Neural progenitor cell (in vitro differentiated cells): ENCODE data around the gene MGRN1. TPM values are rescaled to one million over a fixed set of nuclear protein-coding genes. Genes with fewer than 3 reads are reported as not detected.
A peak's percentile ranks its signal among the peaks of the same experiment; 100 is the strongest.

Experiments
- DNase-seq: peaks from one replicate; pipeline ENCODE4 v3.0.0-alpha.2; 2016; ENCODE audit warnings: low spot score
- H2AFZ ChIP-seq: fragments of 200-600 bp; sonication (generic); replicated peaks from 2 replicates; pipeline ENCODE4 v1.6.1; 2016; ENCODE audit warnings: antibody characterized with exemption
- H3F3A ChIP-seq: fragments of 200-600 bp; sonication (generic); 2 replicates; pipeline ENCODE4 v1.6.1; 2016; ENCODE audit warnings: antibody characterized with exemption, low read depth
- H3K27ac ChIP-seq: fragments of 200-600 bp; sonication (generic); 2 replicates; pipeline ENCODE4 v1.5.1; 2016; ENCODE audit warnings: mild to moderate bottlenecking
- H3K27me3 ChIP-seq: fragments of 200-600 bp; sonication (generic); 2 replicates; pipeline ENCODE4 v1.6.1; 2016; ENCODE audit warnings: mild to moderate bottlenecking, moderate library complexity
- H3K36me3 ChIP-seq: fragments of 200-600 bp; sonication (generic); 2 replicates; pipeline ENCODE4 v1.5.1; 2016
- H3K4me1 ChIP-seq: fragments of 200-600 bp; sonication (generic); 2 replicates; pipeline ENCODE4 v1.6.1; 2016; ENCODE audit warnings: mixed run types
- H3K4me2 ChIP-seq: fragments of 200-600 bp; sonication (generic); 2 replicates; pipeline ENCODE4 v1.6.1; 2016
- H3K4me3 ChIP-seq: fragments of 200-600 bp; sonication (generic); 2 replicates; pipeline ENCODE4 v1.5.1; 2016
- H3K79me2 ChIP-seq: fragments of 200-600 bp; sonication (generic); 2 replicates; pipeline ENCODE4 v1.6.1; 2016; ENCODE audit warnings: low read depth
- H3K9ac ChIP-seq: fragments of 200-600 bp; sonication (generic); 2 replicates; pipeline ENCODE4 v1.6.1; 2016
- H3K9me3 ChIP-seq: fragments of 200-600 bp; sonication (generic); 2 replicates; pipeline ENCODE4 v1.5.1; 2016; ENCODE audit warnings: low read depth
- H4K20me1 ChIP-seq: fragments of 200-600 bp; sonication (generic); 2 replicates; pipeline ENCODE4 v1.6.1; 2016; ENCODE audit warnings: low read depth
- H3K27ac Mint-ChIP-seq: 3 replicates; pipeline ENCODE4 v1.8.0; 2021; ENCODE audit warnings: mixed read lengths
- H3K27me3 Mint-ChIP-seq: 2 replicates; pipeline ENCODE4 v1.8.0; 2022; ENCODE audit warnings: low read depth, mild to moderate bottlenecking, inconsistent platforms, moderate library complexity, mixed read lengths; ENCODE audit not compliant: insufficient read depth
- H3K36me3 Mint-ChIP-seq: 3 replicates; pipeline ENCODE4 v1.8.0; 2021; ENCODE audit warnings: mixed read lengths
- H3K4me1 Mint-ChIP-seq: 3 replicates; pipeline ENCODE4 v1.8.0; 2021; ENCODE audit warnings: mixed read lengths
- H3K4me3 Mint-ChIP-seq: 3 replicates; pipeline ENCODE4 v1.8.0; 2021; ENCODE audit warnings: mild to moderate bottlenecking, moderate library complexity, mixed read lengths
- H3K9me3 Mint-ChIP-seq: 3 replicates; pipeline ENCODE4 v1.8.0; 2020; ENCODE audit warnings: mixed read lengths
- EZH2 ChIP-seq: fragments of 200-600 bp; sonication (generic); IDR thresholded peaks from 2 replicates; pipeline ENCODE4 v1.6.1; 2017; ENCODE audit warnings: antibody characterized with exemption, mild to moderate bottlenecking, moderate library complexity
- EZH2phosphoT487 ChIP-seq: fragments of 200-600 bp; sonication (generic); IDR thresholded peaks from 2 replicates; pipeline ENCODE4 v1.6.1; 2017; ENCODE audit warnings: antibody characterized with exemption
- total RNA-seq: library from RNA; depleted of rRNA; stranded (reverse); fragments of >200 nt; gene quantifications from 2 replicates; pipeline ENCODE4 v1.2.3, GENCODE V29; 2015; ENCODE audit warnings: low replicate concordance
- TF ChIP-seq, protein P1 (sequence below): fragments of 200-600 bp; sonication (generic); IDR thresholded peaks from 2 replicates; pipeline ENCODE4 v1.5.1; 2017; ENCODE audit warnings: antibody characterized with exemption, mild to moderate bottlenecking

MGRN1 gene
- total RNA-seq, 1 donor from 2014 or later, result 17.5 TPM

DNA sequence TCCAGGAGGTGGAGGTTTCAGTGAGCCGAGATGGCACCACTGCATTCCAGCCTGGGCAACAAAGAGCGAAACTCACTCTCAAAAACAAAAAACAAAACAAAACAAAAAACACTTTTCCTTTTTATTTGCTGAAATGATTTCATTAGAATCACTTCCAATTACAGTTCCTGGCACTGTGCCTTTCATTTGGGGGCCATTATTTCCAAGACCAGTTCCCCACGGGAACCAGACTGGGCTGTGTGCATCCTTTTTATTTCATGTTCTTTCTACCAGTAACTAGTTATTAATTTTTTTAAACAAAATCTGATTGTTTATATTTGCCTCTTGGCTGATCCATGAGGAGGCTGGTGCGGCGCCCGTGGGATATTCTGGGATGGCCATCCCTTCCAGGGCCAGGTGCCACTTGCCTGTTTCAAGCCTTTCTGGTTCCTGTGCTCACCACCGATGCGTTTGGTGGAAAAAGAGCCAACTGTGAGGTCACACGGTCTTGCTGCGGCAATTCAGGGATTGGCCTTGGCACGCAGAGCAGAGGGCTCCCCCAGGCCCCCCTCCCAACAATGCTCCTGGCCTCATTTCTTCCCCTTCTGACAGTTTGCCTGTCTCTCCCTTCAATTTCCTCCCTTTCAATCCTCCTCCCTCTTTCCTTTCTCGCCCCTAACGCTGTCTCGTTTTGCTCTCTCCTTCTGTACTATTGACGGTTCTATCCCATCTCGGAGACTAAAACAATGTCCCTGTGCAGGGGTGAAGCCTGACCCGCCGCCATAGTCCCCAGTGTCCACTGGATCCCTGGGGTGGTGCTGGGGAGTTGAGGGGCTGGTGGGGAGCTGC lies 23.4 kb upstream of the MGRN1 start:
- Histone ChIP-seq H3K4me1 (peaks cover 15% of the 10 kb centered on the region), H3K9ac (no peak overlapping the region), H3K79me2 (no peaks in the 10 kb centered on the region), H3K4me2 (peak overlapping the region; percentile 31), H3K9me3 (no peaks in the 10 kb centered on the region), H3K27ac (no peak overlapping the region), H3K4me3 (no peak overlapping the region), H3K36me3 (no peaks in the 10 kb centered on the region), H2AFZ (peak overlapping the region; percentile 42), H3F3A (peaks cover 9% of the 10 kb centered on the region), H3K27me3 (no peaks in the 10 kb centered on the region), H4K20me1 (no peaks in the 10 kb centered on the region)
- Mint-ChIP-seq H3K4me3 (no peak overlapping the region), H3K27me3 (peaks cover 11% of the 10 kb centered on the region), H3K27ac (peak overlapping the region; percentile 60), H3K4me1 (peaks cover 10% of the 10 kb centered on the region), H3K9me3 (no peaks in the 10 kb centered on the region), H3K36me3 (no peaks in the 10 kb centered on the region)
- TF ChIP-seq EZH2phosphoT487 (no peak), EZH2 (no peak)
- TF ChIP-seq, protein P1, sequence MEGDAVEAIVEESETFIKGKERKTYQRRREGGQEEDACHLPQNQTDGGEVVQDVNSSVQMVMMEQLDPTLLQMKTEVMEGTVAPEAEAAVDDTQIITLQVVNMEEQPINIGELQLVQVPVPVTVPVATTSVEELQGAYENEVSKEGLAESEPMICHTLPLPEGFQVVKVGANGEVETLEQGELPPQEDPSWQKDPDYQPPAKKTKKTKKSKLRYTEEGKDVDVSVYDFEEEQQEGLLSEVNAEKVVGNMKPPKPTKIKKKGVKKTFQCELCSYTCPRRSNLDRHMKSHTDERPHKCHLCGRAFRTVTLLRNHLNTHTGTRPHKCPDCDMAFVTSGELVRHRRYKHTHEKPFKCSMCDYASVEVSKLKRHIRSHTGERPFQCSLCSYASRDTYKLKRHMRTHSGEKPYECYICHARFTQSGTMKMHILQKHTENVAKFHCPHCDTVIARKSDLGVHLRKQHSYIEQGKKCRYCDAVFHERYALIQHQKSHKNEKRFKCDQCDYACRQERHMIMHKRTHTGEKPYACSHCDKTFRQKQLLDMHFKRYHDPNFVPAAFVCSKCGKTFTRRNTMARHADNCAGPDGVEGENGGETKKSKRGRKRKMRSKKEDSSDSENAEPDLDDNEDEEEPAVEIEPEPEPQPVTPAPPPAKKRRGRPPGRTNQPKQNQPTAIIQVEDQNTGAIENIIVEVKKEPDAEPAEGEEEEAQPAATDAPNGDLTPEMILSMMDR, result no peak
- no peak for DNase-seq

DNA sequence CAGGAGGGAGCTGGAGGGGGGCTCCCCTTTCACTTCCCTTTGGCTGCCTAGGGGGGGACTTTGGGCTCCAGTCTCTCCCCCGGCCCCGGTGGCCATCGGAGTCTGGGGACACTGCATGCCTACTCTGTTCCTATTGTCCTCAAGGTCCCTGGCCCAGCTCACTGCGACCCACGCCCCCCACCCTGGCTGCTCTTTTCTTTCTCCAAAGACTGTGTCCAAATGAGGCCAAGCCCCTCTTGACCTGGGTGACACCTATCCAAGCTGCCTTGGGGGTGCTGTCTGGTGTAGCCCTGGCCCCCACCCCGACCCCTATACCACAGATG lies 22.8 kb upstream of the MGRN1 start:
- Histone ChIP-seq H3K4me3 (no peak overlapping the region), H4K20me1 (no peaks in the 10 kb centered on the region), H3K4me2 (peak overlapping the region; percentile 31), H3K4me1 (peaks cover 15% of the 10 kb centered on the region), H3K27ac (no peak overlapping the region), H3K36me3 (no peaks in the 10 kb centered on the region), H3K79me2 (no peaks in the 10 kb centered on the region), H3K9ac (no peak overlapping the region), H2AFZ (peak overlapping the region; percentile 42), H3F3A (peaks cover 9% of the 10 kb centered on the region), H3K9me3 (no peaks in the 10 kb centered on the region), H3K27me3 (no peaks in the 10 kb centered on the region)
- H3K9me3 Mint-ChIP-seq, result no peaks in the 10 kb centered on the region
- H3K27ac Mint-ChIP-seq, result no peak overlapping the region
- no peak for DNase-seq
- H3K27me3 Mint-ChIP-seq, result peaks cover 12% of the 10 kb centered on the region
- peaks cover 10% of the 10 kb centered on the region for H3K4me1 Mint-ChIP-seq
- no peak for TF ChIP-seq EZH2
- no peak for TF ChIP-seq EZH2phosphoT487
- TF ChIP-seq, protein P1, result no peak
- no peak overlapping the region for H3K4me3 Mint-ChIP-seq
- H3K36me3 Mint-ChIP-seq, result no peaks in the 10 kb centered on the region

DNA sequence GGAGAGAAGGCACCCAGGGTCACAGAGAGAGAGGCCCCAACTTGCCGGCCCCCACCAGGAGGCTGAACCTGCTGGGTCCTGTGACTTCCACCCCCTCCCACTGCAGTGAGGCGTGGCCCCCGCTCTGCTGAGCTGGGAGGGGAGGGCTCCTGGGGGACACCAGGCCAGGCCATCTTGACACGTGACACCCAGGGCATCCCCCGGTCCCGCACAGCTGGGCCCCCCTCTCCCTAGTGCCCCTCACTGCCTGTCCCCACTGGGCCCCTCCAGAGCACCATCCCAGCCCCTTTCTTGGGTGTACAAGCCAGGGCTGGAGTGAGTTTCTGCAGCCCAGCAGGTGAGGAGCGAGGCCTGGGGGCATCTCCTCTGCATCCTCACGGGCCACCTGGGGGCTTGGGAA lies 22.3 kb upstream of the MGRN1 start:
- no peaks in the 10 kb centered on the region for H3K9me3 Mint-ChIP-seq
- no peak overlapping the region for H3K4me3 Mint-ChIP-seq
- Histone ChIP-seq H2AFZ (no peak overlapping the region), H3K4me1 (peaks cover 15% of the 10 kb centered on the region), H3K4me2 (peak overlapping the region; percentile 31), H3F3A (peaks cover 9% of the 10 kb centered on the region), H3K27ac (no peak overlapping the region), H3K9me3 (no peaks in the 10 kb centered on the region), H3K79me2 (no peaks in the 10 kb centered on the region), H3K9ac (no peak overlapping the region), H3K36me3 (no peaks in the 10 kb centered on the region), H3K27me3 (no peaks in the 10 kb centered on the region), H3K4me3 (no peak overlapping the region), H4K20me1 (no peaks in the 10 kb centered on the region)
- H3K27ac Mint-ChIP-seq, result no peak overlapping the region
- no peak for DNase-seq
- H3K36me3 Mint-ChIP-seq, result no peaks in the 10 kb centered on the region
- TF ChIP-seq, protein P1, result no peak
- no peak for TF ChIP-seq EZH2phosphoT487
- no peak for TF ChIP-seq EZH2
- H3K4me1 Mint-ChIP-seq, result peaks cover 10% of the 10 kb centered on the region
- peaks cover 14% of the 10 kb centered on the region for H3K27me3 Mint-ChIP-seq
